Neural progenitor cell (in vitro differentiated cells): ENCODE data around the gene NOX1. TPM values are rescaled to one million over a fixed set of nuclear protein-coding genes. Genes with fewer than 3 reads are reported as not detected.

Source experiments
- DNase-seq: peaks from one replicate; pipeline ENCODE4 v3.0.0-alpha.2; 2016; ENCODE audit warnings: low spot score
- H2AFZ ChIP-seq: fragments of 200-600 bp; sonication (generic); replicated peaks from 2 replicates; pipeline ENCODE4 v1.6.1; 2016; ENCODE audit warnings: antibody characterized with exemption
- H3F3A ChIP-seq: fragments of 200-600 bp; sonication (generic); 2 replicates; pipeline ENCODE4 v1.6.1; 2016; ENCODE audit warnings: antibody characterized with exemption, low read depth
- H3K27ac ChIP-seq: fragments of 200-600 bp; sonication (generic); 2 replicates; pipeline ENCODE4 v1.5.1; 2016; ENCODE audit warnings: mild to moderate bottlenecking
- H3K27me3 ChIP-seq: fragments of 200-600 bp; sonication (generic); 2 replicates; pipeline ENCODE4 v1.6.1; 2016; ENCODE audit warnings: mild to moderate bottlenecking, moderate library complexity
- H3K36me3 ChIP-seq: fragments of 200-600 bp; sonication (generic); 2 replicates; pipeline ENCODE4 v1.5.1; 2016
- H3K4me1 ChIP-seq: fragments of 200-600 bp; sonication (generic); 2 replicates; pipeline ENCODE4 v1.6.1; 2016; ENCODE audit warnings: mixed run types
- H3K4me2 ChIP-seq: fragments of 200-600 bp; sonication (generic); 2 replicates; pipeline ENCODE4 v1.6.1; 2016
- H3K4me3 ChIP-seq: fragments of 200-600 bp; sonication (generic); 2 replicates; pipeline ENCODE4 v1.5.1; 2016
- H3K79me2 ChIP-seq: fragments of 200-600 bp; sonication (generic); 2 replicates; pipeline ENCODE4 v1.6.1; 2016; ENCODE audit warnings: low read depth
- H3K9ac ChIP-seq: fragments of 200-600 bp; sonication (generic); 2 replicates; pipeline ENCODE4 v1.6.1; 2016
- H3K9me3 ChIP-seq: fragments of 200-600 bp; sonication (generic); 2 replicates; pipeline ENCODE4 v1.5.1; 2016; ENCODE audit warnings: low read depth
- H4K20me1 ChIP-seq: fragments of 200-600 bp; sonication (generic); 2 replicates; pipeline ENCODE4 v1.6.1; 2016; ENCODE audit warnings: low read depth
- H3K27ac Mint-ChIP-seq: 3 replicates; pipeline ENCODE4 v1.8.0; 2021; ENCODE audit warnings: mixed read lengths
- H3K27me3 Mint-ChIP-seq: 2 replicates; pipeline ENCODE4 v1.8.0; 2022; ENCODE audit warnings: low read depth, mild to moderate bottlenecking, inconsistent platforms, moderate library complexity, mixed read lengths; ENCODE audit not compliant: insufficient read depth
- H3K36me3 Mint-ChIP-seq: 3 replicates; pipeline ENCODE4 v1.8.0; 2021; ENCODE audit warnings: mixed read lengths
- H3K4me1 Mint-ChIP-seq: 3 replicates; pipeline ENCODE4 v1.8.0; 2021; ENCODE audit warnings: mixed read lengths
- H3K4me3 Mint-ChIP-seq: 3 replicates; pipeline ENCODE4 v1.8.0; 2021; ENCODE audit warnings: mild to moderate bottlenecking, moderate library complexity, mixed read lengths
- H3K9me3 Mint-ChIP-seq: 3 replicates; pipeline ENCODE4 v1.8.0; 2020; ENCODE audit warnings: mixed read lengths
- EZH2 ChIP-seq: fragments of 200-600 bp; sonication (generic); IDR thresholded peaks from 2 replicates; pipeline ENCODE4 v1.6.1; 2017; ENCODE audit warnings: antibody characterized with exemption, mild to moderate bottlenecking, moderate library complexity
- EZH2phosphoT487 ChIP-seq: fragments of 200-600 bp; sonication (generic); IDR thresholded peaks from 2 replicates; pipeline ENCODE4 v1.6.1; 2017; ENCODE audit warnings: antibody characterized with exemption
- total RNA-seq: library from RNA; depleted of rRNA; stranded (reverse); fragments of >200 nt; gene quantifications from 2 replicates; pipeline ENCODE4 v1.2.3, GENCODE V29; 2015; ENCODE audit warnings: low replicate concordance
- TF ChIP-seq, protein P1 (sequence below): fragments of 200-600 bp; sonication (generic); IDR thresholded peaks from 2 replicates; pipeline ENCODE4 v1.5.1; 2017; ENCODE audit warnings: antibody characterized with exemption, mild to moderate bottlenecking

Gene NOX1
- total RNA-seq, 1 donor from 2014 or later: not detected

DNA sequence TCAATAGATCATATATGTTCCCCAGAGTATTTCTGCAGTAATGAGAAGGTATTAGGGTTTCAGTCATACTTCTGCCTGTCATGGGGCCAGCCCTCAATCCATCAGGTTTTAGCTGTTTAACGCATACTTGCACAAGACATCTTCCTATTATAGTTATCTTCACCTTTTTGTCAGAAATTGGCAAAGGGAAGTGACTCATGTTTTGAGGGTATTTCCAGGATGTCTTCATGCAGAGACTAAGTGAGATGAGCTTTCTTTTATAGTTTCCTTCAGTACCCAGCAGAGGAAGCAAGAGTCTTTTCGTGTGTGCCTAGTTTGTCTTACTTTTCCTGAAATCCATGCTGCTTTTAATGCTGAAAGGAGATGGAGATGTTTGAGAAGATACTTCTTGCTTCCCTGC is 44.4 kb downstream of the NOX1 start:
- Histone ChIP-seq H3K4me2 (no peak overlapping the region), H3K27me3 (no peaks in the 10 kb centered on the region), H4K20me1 (no peaks in the 10 kb centered on the region), H3F3A (no peaks in the 10 kb centered on the region), H3K36me3 (no peaks in the 10 kb centered on the region), H3K9me3 (no peaks in the 10 kb centered on the region), H3K27ac (no peak overlapping the region), H3K4me3 (no peak overlapping the region), H2AFZ (no peak overlapping the region), H3K4me1 (no peaks in the 10 kb centered on the region), H3K9ac (no peak overlapping the region), H3K79me2 (no peaks in the 10 kb centered on the region)
- Mint-ChIP-seq H3K9me3 (no peaks in the 10 kb centered on the region), H3K4me3 (no peak overlapping the region), H3K4me1 (no peaks in the 10 kb centered on the region), H3K36me3 (peaks cover 2% of the 10 kb centered on the region), H3K27ac (no peak overlapping the region), H3K27me3 (no peaks in the 10 kb centered on the region)
- no peak for TF ChIP-seq EZH2
- TF ChIP-seq EZH2phosphoT487: no peak
- TF ChIP-seq, protein P1, sequence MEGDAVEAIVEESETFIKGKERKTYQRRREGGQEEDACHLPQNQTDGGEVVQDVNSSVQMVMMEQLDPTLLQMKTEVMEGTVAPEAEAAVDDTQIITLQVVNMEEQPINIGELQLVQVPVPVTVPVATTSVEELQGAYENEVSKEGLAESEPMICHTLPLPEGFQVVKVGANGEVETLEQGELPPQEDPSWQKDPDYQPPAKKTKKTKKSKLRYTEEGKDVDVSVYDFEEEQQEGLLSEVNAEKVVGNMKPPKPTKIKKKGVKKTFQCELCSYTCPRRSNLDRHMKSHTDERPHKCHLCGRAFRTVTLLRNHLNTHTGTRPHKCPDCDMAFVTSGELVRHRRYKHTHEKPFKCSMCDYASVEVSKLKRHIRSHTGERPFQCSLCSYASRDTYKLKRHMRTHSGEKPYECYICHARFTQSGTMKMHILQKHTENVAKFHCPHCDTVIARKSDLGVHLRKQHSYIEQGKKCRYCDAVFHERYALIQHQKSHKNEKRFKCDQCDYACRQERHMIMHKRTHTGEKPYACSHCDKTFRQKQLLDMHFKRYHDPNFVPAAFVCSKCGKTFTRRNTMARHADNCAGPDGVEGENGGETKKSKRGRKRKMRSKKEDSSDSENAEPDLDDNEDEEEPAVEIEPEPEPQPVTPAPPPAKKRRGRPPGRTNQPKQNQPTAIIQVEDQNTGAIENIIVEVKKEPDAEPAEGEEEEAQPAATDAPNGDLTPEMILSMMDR: no peak
- no peak for DNase-seq

DNA sequence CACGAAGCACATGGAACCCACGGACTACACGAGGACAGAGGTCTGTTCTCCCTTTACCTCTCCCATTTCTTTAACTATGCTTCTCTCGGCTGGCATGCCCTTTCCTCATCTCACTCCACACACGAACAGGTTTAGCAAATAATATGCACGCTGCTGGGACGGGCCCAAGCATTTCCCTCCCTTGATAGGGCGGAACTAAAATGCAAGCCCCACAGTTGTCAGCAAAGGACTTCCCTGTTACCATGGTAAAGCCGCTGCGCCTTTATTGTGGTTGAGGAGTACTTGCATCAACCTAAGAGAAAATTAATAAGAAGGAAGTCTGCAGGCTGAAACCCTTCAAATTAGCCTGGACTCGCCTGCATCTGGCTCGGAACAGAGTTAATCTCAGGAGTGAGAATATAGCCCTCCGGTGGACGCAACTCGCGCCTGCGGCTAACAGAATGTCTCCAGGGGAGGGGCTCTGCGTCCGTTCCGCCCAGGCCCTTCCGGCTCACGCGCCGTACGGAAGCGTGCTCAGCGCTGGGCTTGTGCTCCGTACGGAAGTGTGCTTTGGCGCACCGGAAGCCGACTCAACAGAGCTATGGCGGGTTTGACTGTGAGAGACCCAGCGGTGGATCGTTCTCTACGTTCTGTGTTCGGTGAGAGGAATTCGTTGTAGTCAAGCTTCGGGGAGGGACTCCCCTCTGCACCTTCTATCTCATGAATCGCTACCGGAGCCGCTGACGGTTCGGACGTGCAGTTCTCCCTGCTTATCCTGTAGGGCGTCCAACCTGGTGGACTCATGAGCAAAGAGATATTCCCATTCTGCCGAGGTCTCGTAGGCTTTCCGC is 54.1 kb downstream of the NOX1 start, which contains the start of gene CSTF2:
CSTF2 (plus strand) TSS at position 555 of the 830 bp plus-strand sequence; CDS start at position 581, 26 bp downstream.
- no peak for TF ChIP-seq EZH2
- TF ChIP-seq, protein P1: peak; percentile 31
- peak within 1 kb of the TSS; percentile 79 for H2AFZ ChIP-seq
- Mint-ChIP-seq H3K4me1 (peaks cover 4% of the 10 kb centered on the region), H3K9me3 (peaks cover 7% of the 10 kb centered on the region), H3K27ac (peak within 1 kb of the TSS; percentile 67), H3K4me3 (peak within 1 kb of the TSS; percentile 95), H3K27me3 (no peaks in the 10 kb centered on the region), H3K36me3 (peaks cover 6% of the 10 kb centered on the region)
- H4K20me1 ChIP-seq: no peaks in the 10 kb centered on the region
- no peaks in the 10 kb centered on the region for H3K4me1 ChIP-seq
- peak within 1 kb of the TSS; percentile 72 for H3K4me3 ChIP-seq
- H3K9me3 ChIP-seq: peaks cover 4% of the 10 kb centered on the region
- DNase-seq: peak; percentile 89
- H3F3A ChIP-seq: no peaks in the 10 kb centered on the region
- peaks cover 9% of the 10 kb centered on the region for H3K79me2 ChIP-seq
- peaks cover 35% of the 10 kb centered on the region for H3K27me3 ChIP-seq
- H3K4me2 ChIP-seq: peak within 1 kb of the TSS; percentile 82
- no peaks in the 10 kb centered on the region for H3K36me3 ChIP-seq
- no peak within 1 kb of the TSS for H3K27ac ChIP-seq
- peak within 1 kb of the TSS; percentile 48 for H3K9ac ChIP-seq

DNA sequence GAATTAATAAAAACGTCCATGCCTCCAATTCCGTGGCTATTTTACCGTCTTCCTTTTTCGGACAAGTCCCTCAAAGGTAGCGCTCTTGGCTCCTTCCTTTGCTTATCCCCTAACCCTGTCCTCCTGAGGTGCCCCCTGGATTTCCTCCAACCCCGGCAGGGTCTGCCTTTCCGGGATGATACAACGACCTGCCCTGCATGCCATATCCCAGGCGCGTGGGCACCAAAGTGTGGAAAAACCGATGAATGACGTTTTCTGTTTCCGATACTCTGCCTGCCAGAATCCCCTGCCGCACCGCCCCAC is 54.7 kb downstream of the NOX1 start:
- H3K9me3 Mint-ChIP-seq: peaks cover 9% of the 10 kb centered on the region
- Histone ChIP-seq H3K27ac (no peak overlapping the region), H3K79me2 (peaks cover 9% of the 10 kb centered on the region), H3K4me3 (peak overlapping the region; percentile 72), H3K4me1 (no peaks in the 10 kb centered on the region), H3K36me3 (no peaks in the 10 kb centered on the region), H3K27me3 (peaks cover 35% of the 10 kb centered on the region), H3K9ac (no peak overlapping the region), H3K4me2 (peak overlapping the region; percentile 82), H3K9me3 (peaks cover 4% of the 10 kb centered on the region), H3F3A (no peaks in the 10 kb centered on the region), H2AFZ (peak overlapping the region; percentile 79), H4K20me1 (no peaks in the 10 kb centered on the region)
- H3K27me3 Mint-ChIP-seq: peaks cover 2% of the 10 kb centered on the region
- peaks cover 6% of the 10 kb centered on the region for H3K36me3 Mint-ChIP-seq
- H3K4me3 Mint-ChIP-seq: peak overlapping the region; percentile 95
- no peak overlapping the region for H3K27ac Mint-ChIP-seq
- no peak for DNase-seq
- H3K4me1 Mint-ChIP-seq: peaks cover 4% of the 10 kb centered on the region
- TF ChIP-seq, protein P1: no peak
- TF ChIP-seq EZH2phosphoT487 (no peak), EZH2 (no peak)
